Panc1 (cell line): Measurements from ENCODE around the gene FCN2.

Experiments used
- SIN3A ChIP-seq: IDR thresholded peaks from 2 replicates; pipeline ENCODE4 v1.6.1; 2012; ENCODE audit warnings: low read depth, mild to moderate bottlenecking, low read length, moderate library complexity, borderline replicate concordance; ENCODE audit not compliant: insufficient read depth
- TF ChIP-seq, protein P1 (sequence below): fragments of 450-650 bp; IDR thresholded peaks from 2 replicates; pipeline ENCODE4 v1.5.1; 2017; ENCODE audit warnings: mild to moderate bottlenecking
- TF ChIP-seq, protein P2 (sequence below), 2 experiments: IDR thresholded peaks; 2 replicates each; pipeline ENCODE4 v1.6.1; 2011 to 2012; ENCODE audit warnings: low read depth in 2 of 2, control low read depth in 1 of 2, low read length in 1 of 2, mild to moderate bottlenecking in 1 of 2, moderate library complexity in 1 of 2; ENCODE audit not compliant: insufficient read depth in 1 of 2

DNA sequence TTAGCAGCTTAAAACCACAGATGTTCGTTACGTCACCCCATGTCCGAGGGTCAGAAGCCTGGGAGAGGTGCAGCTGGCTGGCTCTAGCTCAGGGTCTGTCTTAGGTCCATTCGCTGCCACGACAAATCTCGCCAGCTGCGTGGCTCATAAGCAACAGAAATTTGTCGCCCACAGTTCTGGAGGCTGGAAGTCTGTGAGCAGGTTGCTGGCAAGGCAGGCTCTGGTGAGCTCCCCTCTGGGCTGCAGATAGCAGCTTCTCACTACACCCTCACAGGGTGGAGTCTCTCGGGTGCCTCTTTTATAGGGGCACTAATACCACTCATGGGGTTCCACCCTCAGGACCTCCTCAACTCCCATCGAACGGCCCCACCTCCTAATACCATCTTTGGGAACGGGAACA, 40.1 kb upstream of the FCN2 start:
- TF ChIP-seq, protein P1, sequence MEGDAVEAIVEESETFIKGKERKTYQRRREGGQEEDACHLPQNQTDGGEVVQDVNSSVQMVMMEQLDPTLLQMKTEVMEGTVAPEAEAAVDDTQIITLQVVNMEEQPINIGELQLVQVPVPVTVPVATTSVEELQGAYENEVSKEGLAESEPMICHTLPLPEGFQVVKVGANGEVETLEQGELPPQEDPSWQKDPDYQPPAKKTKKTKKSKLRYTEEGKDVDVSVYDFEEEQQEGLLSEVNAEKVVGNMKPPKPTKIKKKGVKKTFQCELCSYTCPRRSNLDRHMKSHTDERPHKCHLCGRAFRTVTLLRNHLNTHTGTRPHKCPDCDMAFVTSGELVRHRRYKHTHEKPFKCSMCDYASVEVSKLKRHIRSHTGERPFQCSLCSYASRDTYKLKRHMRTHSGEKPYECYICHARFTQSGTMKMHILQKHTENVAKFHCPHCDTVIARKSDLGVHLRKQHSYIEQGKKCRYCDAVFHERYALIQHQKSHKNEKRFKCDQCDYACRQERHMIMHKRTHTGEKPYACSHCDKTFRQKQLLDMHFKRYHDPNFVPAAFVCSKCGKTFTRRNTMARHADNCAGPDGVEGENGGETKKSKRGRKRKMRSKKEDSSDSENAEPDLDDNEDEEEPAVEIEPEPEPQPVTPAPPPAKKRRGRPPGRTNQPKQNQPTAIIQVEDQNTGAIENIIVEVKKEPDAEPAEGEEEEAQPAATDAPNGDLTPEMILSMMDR, result no peak
- no peak for TF ChIP-seq SIN3A
- TF ChIP-seq, protein P2, sequence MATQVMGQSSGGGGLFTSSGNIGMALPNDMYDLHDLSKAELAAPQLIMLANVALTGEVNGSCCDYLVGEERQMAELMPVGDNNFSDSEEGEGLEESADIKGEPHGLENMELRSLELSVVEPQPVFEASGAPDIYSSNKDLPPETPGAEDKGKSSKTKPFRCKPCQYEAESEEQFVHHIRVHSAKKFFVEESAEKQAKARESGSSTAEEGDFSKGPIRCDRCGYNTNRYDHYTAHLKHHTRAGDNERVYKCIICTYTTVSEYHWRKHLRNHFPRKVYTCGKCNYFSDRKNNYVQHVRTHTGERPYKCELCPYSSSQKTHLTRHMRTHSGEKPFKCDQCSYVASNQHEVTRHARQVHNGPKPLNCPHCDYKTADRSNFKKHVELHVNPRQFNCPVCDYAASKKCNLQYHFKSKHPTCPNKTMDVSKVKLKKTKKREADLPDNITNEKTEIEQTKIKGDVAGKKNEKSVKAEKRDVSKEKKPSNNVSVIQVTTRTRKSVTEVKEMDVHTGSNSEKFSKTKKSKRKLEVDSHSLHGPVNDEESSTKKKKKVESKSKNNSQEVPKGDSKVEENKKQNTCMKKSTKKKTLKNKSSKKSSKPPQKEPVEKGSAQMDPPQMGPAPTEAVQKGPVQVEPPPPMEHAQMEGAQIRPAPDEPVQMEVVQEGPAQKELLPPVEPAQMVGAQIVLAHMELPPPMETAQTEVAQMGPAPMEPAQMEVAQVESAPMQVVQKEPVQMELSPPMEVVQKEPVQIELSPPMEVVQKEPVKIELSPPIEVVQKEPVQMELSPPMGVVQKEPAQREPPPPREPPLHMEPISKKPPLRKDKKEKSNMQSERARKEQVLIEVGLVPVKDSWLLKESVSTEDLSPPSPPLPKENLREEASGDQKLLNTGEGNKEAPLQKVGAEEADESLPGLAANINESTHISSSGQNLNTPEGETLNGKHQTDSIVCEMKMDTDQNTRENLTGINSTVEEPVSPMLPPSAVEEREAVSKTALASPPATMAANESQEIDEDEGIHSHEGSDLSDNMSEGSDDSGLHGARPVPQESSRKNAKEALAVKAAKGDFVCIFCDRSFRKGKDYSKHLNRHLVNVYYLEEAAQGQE (IDR thresholded peaks at IDR 0.05; ENCODE audit: insufficient read depth in 1 of 2, low read depth in 2 of 2, low read length in 1 of 2), result no peak
